Activated CD8-positive, alpha-beta memory T cell treated with anti-CD3 and anti-CD28 coated beads, Interleukin-2, amount 50 U/mL, for 24 hours (primary cell): ENCODE data around the gene PIP5K1C.
"Not testable (repeated sequence)": the region's sequence is repeated elsewhere in the genome, so short reads cannot be mapped to it uniquely, and the experiment has no call there.

Experiments used
- DNase-seq: peaks from one replicate; pipeline ENCODE4 v3.0.0-alpha.2; 2020; ENCODE audit errors: extremely low read depth

Gene PIP5K1C

DNA sequence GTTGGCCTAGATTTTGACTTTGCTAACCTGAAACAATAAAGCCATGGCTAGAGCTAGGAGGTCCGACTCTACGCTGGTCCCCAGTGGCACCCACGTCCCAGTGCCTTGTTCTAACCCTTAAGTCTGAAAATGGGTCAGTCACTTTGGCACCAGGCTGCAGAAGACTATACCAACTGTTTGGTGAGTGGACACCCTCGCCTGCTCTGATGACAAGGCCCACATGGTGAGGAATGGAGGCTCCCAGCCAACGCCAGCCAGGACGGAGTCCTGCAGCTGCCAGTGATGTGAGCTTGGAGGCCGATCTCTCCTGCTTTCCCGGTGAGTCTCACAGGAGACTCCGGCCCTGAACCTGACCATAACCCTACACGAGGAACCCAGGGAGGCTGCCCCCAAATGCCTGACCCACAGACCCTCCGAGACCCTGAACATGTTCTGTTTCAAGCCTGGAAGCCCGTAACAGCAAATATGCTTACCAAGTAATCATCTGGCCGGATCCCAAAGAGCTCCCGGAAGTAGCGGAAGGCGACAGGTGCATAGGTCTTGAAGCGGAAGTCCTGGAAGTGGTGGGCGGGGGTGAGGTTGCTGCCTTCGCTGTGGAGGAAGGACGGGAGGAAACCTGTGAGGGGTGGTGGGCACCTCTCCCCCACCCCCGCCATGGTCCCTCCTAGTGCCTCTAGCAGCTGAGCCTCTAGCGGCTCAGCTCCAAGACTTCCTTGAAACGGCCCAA, 39.6 kb downstream of the PIP5K1C start:
- DNase-seq = no peak

DNA sequence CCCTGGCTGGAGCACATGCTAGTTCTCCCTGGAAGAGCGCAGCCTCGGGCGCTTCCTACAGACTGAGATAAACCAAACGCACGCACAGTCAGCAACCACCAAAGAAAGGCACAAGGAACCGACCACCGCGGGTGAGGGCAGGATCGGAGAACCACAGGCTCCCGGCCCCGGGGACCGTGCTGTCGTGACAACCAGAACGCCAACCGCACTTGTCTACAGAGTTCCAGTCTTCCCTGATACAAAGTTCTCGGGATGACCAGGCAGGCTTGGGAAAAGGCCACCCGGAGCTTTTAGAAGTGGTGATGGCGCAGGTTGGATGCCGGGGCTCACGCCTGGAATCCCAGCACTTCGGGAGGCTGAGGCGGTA, 40.5 kb downstream of the PIP5K1C start:
- no peak for DNase-seq

DNA sequence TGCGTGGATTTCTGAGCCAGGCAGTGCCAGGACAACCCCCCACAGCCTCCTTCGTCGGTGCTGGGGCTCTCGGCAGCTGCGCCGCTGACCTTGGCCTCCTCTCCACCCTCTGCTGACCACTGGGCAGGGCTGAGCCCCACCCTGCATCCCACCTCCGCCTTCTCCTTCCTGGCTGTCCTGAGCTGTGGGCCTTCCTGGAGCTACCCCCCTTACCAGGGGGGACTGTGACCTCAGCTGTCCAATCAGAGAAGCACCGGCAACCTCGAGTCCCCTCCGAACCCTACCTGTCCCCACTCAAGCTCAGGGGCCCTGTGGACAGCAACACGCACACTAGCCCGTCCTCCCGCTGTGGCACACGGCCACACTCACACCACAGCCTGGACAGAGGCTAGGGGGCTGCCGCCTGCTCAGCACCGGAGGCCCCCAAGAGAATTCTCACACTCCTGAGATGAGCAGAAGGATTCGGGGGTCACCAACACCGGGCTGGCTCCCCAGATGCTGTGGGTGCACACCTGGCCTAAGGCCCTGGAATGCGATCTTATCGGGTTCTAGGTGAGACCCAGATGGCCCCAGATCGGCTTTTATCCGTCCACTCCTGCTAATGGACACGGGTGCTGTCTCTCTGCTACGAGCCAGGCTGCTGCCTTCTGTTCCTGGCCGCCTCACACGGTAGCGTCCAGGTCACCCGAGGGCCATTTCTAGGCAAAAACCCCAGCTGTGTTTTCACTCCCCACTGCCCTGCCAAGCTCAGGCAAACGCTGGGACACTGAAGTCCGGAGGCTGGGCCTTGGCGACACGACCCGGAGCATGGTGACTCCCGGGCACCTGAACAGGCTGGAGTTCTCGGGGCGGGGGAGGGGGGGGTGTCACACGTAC, 41.2 kb downstream of the PIP5K1C start:
- no peak for DNase-seq

DNA sequence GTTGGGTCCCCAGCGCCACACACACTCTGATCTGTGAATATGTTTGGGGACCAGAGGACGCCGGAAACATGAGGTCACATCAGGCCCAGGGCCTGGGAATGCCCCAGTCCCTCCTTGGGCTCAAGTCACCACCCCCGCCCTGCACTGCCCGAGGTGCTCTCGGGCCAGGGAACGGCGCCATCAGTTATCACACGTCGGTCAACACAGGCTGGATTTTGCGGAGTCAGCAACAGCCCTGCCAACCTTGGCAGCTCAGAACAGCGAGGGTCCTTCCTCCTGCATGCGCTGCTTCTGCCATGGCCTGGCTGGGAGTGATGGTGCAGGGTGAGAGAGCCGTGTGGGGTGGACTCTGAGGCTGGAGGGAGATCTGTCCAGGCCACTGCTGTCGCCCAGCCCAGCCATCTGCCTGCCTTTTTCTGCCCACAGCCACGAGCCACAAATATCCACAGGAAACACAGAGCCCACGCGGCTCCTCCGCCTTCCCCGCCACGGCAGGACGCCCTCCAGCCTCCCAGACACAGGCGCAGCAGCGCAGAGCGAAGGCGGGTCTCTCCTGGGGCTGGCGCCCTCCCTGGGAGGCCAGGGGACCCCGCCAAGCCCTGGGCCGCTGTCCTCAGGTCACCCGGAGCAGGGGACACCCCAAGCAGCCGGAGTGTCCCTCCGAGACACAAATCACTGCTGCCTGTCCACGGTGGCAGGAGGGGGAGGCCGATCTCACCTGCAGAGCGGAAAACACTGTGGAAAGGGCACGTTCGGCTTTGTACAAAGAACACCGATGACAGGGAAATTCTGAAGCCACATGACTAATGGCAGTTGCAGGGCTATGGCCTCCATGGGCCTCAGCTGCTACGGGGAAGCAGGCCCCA, 42.0 kb downstream of the PIP5K1C start:
- DNase-seq = no peak

DNA sequence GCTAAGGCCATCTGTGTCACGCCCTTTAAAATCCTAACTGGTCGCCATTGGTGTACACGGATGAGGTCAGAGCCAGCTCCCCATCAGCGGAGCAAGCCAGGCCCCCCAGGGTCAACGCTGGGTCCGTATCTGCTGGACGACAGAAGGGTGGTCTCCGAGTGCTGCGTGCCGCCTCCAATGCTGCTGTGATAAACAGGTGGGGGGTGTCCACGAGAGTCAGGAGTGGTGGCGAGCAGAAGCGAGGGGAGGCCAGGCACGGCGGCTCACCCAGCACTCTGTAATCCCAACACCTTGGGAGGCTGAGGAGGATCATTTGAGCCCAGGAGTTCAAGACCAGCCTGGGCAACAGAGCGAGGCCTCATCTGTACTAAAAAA, 42.9 kb downstream of the PIP5K1C start:
- no peak for DNase-seq

DNA sequence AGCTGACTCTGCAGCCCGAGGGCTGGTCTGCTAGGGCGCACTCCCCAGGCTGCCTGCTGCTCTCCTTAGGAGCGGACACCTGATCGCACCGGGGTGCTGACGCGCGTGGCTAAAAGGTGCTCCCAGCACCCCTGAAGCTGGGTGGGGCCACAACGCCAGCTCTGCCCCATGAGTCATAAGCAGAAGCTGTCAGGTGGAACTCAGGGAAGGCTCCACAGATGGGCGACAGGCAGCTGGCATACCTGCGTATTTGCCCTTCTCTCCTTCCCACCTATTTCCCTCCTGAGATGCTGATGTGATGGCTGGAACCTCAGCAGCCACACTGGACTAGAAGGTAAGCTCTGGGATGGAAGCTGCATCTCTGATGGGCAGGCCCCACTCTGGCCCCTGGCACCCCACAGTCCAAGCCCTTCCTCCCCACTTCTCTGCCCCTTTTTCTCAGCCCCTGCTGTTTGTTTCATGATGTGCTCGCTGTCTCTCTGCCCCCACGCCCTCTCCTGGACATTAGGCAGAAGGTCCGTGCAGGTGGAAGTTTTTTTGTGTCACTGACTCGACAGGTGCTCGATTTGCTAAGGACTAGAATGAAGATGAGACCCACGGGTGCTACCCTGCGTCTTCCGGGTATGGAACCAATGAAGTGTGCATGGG, 43.4 kb downstream of the PIP5K1C start:
- DNase-seq = no peak

DNA sequence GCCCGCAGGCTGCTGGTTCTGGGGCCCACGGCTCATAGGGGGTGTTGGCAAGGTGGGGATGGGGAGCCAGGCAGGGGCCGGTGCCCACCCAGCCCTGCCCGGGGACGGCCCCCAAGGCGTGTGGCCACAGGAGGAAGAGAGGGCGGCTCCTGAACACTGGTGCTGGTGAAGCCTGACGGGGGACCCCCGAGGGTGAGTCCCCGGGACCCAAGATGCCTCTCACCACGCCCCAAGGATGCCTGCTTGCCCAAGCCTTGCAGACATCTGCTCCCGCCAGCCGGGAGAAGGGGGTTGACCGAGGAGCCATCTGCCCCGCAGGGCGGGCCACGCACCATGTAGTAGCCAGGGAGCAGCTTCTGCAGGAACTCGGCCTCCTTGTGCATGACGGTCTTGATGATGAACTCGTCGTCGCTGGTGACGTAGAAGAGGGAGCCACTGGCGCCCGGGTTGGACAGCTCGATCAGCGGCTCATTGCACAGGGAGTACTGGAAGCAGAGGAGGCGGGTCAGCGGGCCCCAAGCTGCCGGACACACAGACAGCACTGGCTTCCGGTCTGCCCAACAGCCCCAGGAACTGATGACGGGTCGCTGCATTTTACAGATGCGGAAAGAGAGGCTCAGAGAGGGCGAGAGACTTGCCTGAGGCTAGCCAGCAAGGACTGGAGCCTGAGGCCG, 44.1 kb downstream of the PIP5K1C start:
- DNase-seq = no peak

DNA sequence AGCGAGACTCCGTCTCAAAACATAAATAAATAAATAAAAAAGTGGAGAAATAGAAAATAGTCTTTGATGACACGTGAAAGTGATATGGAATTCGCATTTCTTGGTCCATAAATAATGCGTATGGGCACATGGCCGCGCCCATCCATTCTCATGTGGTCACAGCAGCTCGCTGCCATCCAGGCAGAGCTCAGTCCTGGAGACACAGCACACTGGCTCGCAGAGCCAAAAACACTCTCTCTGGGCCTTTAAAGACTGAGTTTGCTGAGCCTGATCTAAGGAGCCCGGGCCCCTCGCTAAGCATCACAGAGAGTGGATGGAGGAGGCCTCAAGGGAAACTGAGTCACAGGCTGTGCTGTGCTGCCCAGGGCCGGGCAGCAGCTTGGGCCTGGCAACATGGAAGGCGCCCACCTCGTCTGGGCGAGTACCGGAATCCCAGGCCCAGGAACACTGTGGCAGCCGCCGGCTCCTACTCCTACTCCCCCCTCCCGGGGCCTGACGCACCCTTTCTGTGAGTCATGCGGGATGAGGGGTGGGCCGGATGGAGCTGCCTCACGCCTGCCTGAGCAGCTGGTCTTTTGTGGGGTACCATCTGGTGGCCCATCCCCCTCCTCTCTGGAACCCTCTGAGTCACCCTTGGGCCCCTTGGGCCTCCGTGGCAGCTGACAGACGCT, 44.7 kb downstream of the PIP5K1C start:
- no peak for DNase-seq

DNA sequence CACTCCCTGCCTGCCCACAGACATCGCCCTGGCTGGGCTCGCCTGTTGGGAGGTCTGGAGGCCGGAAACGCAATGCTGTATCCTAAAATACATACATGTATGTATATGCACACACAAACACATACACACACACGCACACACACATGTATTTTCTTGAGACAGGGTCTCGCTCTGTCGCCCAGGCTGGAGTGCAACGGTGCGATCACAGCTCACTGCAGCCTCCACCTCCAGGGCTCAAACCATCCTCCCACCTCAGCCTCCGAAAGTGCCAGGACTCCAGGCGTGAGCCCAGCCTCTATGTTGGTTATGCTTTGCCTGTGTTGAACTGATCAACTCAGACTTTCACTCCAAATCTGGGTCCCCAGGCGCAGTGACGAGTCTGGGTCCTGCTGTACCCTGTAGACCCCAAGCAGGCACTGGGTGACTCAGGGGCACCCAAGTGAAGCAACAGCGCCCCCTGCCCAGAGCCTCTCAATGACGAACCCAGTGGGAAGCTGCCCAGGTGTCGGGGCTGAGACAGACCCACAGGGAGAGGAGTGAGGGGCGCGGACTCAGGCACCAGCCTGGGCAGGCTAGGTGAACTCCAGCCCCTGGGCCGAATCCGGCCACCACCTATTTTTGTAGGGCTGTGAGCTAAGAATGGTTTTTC, 46.3 kb downstream of the PIP5K1C start:
- DNase-seq = no peak

DNA sequence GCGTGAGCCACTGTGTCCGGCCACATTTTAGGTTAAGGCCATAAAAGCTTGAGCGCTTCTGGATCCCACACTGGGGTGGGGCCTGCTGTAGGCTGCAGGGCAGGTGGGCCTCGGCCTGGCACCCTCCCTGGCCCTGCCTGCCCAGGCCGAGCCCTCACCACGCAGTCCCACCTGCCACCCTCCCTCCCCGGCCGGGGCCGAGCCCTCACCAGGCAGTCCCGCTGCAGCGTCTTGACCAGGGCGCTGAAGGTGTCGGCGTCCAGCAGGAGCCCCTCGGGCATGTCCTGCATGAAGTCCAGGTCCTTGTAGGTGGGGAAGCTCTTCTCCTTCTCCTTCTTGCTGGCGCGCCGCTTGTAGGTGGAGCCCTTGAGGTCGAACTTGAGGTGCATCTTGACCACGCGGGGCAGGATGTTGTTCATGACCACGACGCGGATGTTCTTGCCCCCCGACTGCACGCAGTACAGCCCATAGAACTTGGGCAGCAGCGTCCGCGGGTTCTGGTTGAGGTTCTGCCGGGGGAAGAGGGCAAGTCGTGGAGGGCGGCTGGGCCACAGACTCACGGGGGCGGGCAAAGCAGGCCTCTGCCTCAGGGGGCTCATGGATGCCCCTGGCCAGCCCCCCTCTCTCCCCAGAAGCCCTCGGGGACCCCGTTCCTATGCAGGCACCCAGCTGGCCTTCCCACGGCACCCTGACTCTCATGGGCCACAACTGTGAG, 47.0 kb downstream of the PIP5K1C start:
- no peak for DNase-seq

DNA sequence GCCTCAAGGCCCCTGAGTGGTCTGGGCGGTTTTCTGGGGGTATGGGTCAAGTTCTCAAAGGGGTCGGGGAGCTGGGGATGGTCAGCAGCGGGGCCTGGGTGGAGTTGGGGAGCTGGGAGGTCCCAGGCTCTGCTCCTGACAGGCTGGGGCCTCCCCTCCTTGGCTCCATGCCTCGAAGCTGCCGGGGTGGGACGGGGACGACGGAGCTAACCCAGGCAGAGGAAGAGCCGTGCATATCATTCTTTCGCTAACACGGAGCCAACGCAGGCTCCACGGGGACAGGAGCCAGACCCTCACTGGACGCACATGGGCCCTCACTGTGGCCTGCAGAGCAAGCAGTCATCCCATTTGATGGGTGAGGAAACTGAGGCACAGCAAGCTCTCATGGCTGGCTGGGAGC, 47.8 kb downstream of the PIP5K1C start:
- no peak for DNase-seq

DNA sequence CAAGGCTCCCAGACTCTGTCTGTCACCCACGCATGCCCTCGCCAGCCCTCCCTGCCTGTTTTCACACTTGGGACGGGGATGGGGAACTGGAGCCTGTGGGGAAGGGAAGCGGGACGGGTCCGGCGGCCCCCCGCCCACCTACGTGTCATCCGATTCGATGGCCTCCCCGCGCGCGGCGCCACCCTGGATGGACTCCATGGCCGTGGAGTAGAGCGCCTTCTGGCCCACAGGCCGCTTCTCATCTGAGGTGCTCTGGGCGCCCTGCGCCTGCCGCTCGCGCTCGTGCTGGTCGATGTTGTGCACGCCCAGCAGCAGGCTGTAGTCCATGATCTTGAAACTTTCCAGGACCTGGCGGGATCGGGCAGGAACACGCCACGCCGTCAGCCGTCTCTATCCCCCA, 48.6 kb downstream of the PIP5K1C start:
- DNase-seq = no peak

DNA sequence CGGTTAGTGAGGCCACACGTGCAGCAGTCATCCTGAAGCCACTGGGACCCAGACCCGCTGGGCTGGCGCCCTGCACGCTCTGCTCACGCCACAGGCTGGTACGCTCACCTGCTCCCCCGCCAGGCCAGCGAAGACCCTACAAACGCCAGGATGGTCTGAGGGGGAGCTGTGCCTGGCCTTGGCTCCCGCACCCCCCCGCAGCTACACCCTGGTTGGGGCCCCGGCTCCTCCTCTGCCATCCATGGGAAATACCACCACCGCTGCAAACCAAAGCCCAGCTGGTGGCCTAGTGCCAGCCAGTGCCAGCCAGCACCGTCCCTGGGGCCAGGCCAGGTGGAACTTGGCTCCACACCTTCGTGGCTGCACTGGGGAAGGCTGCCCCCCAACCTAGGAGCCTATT, 50.4 kb downstream of the PIP5K1C start:
- DNase-seq = no peak

DNA sequence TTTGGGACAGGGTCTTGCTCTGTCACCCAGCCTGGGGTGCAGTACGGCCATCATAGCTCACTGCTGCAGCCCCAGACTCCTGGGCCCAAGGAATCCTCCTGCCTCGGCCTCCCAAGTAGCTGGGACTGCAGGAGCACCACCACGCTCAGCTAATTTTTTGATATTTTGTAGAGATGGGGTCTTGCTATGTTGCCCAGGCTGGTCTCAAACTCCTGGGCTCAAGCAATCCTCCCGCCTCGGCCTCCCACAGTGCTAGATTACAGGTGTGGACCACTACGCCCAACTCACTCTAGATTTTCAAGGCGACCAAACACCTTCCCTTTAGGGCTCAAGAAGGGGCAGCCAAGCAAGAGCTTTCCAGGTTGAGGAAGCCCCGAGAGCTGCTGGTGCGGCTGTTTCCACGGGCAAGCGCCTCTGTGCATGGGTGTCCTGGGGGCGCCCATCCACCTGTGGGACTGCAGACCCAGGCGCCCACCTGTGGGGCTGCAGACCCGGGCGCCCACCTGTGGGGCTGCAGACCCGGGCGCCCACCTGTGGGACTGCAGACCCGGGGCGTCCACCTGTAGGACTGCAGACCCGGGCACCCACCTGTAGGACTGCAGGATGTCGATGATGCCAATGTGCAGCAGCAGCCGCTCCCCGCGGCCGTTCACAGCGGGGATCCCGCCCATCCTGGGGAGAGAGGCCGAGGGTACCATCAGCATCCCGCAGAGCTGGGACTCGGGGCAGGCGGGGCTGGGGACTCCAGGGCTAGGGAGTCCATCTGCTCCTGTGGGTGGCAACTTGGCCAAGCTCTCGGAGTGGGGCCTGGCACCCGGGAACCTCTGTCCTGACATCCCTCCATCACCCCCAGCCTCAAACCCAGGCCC, 52.0 kb downstream of the PIP5K1C start:
- no peak for DNase-seq

DNA sequence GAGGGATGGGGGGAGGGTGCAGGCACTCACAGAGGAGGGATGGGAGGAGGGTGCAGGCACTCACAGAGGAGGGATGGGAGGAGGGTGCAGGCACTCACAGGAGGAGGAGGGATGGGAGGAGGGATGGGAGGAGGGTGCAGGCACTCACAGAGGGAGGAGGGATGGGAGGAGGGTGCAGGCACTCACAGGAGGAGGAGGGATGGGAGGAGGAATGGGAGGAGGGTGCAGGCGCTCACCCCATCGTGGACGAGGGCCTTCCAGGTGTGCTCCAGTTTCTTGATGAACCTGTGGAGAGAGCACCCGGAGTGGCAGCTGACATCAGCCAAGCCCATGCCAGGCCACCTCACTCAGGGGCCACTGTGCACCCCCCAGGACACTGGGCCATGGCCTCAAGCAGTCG, 53.2 kb downstream of the PIP5K1C start:
- DNase-seq = not testable (repeated sequence)

DNA sequence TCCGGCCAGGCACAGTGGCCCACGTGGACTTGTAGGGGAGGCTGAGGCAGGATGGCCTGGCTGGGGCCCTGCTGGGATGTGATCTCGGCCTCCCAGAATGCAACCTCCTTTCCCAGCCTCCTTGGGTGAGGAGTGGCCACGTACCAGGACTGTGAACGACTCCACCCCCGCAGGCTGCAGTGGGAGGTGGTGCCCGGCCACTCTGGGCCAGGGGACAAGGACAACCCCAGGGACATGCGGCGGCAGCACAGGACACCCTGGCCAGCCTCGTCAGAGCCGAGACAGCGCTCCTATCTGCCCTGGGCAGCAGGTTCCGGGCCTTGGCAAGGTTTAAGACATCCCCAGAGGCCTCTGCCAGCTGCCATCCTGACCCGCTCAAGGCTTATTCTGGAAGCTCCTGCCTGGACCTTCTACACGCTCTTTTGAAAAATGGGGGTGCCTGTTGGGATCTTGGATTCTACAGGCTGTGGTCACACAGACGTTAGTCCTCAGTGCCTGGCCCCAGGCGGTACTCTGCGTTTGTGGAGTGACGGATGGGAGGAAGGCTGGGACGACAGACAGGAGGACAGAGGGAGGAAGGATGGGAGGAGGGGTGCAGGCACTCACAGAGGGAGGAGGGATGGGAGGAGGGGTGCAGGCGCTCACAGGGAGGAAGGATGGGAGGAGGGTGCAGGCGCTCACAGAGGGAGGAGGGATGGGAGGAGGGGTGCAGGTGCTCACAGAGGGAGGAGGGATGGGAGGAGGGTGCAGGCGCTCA, 53.8 kb downstream of the PIP5K1C start:
- no peak for DNase-seq

DNA sequence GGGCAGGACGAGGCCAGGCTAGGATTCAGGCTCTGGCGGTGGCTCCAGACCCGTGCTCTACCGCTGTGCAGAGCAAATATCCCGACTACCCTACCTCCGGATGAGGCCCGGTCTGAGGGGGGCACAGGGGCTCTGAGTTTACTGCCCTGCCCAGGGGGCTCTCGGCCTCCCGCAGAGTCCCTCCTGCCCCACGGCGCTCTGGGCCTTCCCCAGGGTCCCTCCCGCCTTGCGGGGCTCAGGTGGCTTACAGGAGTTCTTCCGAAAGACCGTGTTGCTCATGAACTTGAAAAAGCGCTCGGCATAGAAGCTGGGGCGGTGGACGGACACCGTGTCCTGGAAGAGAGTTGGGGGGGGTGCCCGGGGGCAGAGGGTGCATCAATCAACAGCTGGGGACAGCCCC, 54.5 kb downstream of the PIP5K1C start:
- DNase-seq = no peak

DNA sequence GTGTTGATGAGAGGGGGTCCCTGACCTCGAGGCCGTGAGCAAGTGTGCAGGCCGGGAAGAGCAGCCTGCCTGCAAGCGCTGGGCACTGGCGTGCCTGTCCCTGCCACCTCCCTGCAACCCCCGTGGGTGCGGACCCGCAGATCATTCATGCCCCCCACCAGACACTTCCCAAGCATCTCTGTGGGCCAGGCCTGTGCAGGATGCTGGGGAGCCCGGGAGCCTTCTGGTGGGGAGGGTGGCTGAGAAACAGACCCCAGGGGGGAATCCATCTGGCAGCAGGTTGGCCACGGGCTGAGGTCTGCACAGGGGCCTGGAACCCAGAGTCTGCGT, 55.2 kb downstream of the PIP5K1C start:
- DNase-seq = no peak
